CD4-positive, alpha-beta T cell treated with Interleukin-17A for 4 hours (primary cell): ENCODE results near the gene L1CAM.
A peak's percentile ranks its signal among the peaks of the same experiment; 100 is the strongest.

Source experiments
- DNase-seq: peaks from one replicate; pipeline ENCODE4 v3.0.0-alpha.2; 2020; ENCODE audit warnings: mixed read lengths

The L1CAM gene

DNA sequence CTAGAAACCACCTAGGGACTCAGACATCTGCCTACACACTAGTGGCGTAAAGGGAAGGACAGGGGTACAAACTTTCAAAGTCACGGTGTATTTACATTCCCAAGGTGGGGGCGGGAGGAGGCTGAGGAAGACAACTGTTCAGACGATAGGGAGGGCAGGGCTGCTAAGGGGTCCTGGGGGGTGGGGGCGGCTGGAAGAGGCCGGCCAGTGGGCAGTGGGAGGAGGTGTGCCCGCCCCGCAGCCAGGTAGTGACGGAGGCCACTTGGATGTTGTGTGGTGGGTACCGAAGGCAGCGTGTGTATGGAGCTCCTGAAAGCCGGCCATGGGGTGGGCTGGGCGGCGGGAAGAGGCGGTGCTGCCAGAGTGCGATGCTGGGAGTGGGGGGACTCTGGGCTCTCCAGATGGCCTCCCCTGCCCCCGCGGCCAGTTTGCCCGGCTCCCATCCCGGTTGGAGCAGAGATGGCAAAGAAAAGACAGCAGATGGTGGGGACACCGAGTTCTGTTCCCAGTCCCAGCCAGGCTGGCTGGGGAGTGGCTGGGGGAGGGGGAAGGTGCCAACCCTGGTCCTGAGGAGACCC is 24.2 kb downstream of the L1CAM start:
- DNase-seq, result no peak

DNA sequence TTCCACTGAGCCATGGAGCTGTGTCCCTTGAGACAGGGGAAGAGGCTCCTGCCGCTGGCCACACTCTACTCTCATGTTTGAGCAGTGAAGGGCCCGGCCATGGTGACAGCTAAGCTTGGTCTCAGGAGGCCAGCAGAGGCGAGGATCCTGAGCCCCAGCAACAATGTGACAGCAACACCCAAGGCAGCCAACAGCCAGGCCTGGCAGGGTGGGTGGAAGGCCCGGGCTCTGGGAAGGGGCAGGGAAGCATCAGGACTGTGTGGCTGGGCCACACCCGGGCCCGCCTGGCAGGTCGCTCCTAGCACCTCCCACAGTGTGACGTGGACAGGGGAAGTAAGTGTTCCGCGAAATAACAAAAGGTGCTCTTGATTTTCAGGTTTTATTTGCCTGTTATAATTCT is 24.8 kb downstream of the L1CAM start:
- no peak for DNase-seq

DNA sequence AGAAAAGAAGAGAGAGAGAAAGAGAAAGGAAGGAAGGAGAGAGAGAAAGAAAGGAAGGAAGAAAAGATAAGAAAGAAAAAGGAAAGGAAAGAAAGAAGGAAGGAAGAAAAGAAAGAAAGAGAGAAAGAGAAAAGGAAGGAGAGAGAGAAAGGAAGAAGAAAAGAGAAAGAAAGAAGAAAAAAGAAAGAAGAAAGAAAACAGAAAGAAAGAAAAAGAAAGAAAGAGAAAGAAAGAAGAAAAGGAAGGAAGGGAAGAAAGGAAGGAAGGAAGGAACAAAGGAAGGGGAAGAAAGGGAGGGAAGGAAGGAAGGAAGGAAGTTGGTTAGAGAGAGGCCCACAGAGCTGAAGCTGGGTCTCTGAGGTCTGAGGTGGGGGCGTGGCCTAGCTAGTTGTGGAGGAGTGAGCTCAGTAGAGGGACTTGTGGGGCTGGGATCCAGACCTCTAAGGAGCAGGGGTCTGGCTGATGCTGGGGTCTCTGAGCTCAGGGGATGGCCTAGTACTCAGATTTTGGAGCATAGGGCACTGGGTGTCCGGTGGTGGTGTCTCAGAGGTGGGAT is 28.5 kb downstream of the L1CAM start:
- DNase-seq, result peak; percentile 19

DNA sequence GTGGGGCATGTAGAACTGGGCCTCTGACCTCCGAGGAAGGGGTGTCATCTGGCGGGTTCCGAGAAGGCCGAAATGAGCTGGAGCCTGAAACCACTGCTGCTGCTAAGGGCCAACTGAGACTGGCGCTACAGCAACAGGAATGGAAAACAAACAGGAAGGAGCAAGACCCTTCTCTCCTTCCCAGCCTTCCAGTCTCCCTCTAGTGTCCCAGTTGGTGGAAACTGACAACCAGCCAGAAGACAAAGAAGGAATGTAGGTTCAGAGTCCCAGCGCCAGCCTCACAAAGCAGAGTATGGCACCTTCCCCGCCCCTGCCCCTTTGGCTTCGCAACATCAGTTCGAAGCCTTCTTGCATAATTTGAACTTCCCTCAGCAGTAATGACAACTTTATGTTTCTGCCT is 31.3 kb downstream of the L1CAM start:
- no peak for DNase-seq

DNA sequence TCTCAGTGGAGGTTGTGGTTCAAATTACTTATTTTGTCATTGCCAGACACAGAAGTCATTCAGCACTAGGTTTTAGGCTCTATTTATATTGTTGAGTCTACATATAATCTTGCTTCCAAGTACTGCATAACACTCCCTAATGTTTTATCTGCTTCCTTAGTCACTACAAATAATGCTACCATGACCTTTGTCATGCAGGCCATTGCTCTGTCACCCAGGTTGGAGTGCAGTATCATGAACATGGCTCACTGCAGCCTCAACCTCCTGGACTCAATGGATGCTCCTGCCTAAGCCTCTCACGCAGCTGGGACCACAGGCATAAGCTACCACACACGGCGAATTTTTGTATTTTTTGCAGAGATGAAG is 32.1 kb downstream of the L1CAM start:
- DNase-seq, result no peak

DNA sequence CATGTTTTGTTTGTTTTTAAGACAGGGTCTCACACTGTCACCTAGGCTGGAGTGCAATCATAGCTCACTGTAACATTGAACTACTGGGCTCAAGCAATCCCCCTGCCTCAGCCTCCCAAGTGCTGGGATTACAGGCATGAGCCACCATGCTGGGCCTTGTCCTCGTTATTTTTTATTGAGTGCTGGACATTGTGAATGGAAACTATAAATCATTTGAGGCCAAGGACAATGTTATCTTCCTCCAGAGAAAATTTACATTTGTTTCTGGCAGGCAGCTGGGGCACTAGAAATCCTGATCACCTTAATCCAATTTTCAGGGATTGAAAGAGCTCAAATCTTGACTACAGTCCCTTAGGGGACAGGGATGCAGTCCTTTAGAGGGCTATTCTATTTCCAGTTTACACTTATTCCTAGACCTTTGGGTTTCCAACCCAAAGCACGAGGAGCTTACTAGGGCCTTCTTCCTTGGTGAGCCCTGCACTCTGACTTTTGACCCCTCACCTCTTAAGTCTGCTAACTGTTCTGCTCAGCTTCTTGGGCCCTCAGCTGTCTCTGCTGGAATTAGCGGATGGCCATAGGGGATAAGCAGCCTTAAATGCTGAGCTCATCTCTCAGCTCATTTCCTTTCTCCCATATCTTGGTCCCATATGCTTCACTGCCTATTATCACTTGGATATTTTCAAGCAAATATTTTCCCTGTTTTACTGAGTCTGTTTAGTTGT is 32.6 kb downstream of the L1CAM start:
- DNase-seq, result no peak

DNA sequence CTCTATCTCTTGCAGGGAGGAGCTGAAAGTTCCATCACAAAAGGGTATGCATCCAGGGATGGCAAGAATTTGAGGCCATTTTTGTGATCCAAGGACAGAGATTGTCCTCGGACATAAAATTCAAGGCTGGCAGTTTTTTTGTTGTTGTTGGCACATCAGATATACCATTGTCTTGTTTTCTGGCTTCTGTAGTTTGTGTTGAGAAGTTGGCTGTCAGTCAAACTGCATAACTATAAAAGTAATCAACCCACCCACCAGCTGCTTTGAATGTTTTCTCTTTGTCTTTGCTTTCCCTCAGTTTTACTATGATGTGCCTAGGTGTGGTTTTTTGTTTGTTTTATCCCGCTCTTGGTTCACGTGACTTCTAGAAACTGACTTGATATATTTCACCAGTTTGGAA is 34.0 kb downstream of the L1CAM start:
- DNase-seq, result no peak

DNA sequence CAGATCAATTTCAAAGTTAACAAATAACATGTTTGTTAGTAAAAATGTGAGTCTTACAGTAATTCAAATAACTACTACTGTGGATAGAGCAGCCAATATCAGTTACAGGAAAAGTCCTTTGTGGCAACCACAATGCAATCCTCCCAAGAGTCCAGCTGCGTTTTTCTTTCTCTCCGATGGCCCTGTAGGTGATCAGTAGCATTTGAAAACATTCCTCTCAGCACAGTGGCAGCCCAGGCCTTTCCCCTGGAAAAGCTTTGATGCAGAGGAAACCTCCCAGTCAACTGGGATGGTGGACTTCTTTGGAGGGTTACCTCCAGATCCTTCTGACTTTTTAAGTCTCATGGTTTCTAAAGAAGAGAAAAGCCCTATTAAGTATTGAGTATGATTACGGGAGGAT is 37.6 kb downstream of the L1CAM start:
- no peak for DNase-seq

DNA sequence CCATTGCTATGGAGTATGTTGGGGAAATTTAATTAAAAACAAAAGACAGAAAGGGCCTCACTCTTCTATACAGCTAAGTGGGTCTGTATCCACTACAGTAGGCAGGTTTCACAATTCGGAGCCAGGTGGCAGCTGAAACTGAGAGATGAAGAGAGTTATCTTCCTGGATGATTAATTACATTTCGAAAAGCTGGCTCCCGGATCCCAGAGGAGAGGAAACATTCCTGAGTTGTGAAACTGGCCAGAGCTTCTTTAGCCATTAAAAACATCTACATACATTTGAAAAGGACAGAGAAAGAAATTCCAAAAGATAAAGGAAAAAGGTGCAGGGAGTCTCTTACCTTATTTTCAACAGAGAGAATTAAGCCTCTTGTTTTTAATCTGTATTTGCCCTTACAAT is 40.1 kb downstream of the L1CAM start:
- no peak for DNase-seq

DNA sequence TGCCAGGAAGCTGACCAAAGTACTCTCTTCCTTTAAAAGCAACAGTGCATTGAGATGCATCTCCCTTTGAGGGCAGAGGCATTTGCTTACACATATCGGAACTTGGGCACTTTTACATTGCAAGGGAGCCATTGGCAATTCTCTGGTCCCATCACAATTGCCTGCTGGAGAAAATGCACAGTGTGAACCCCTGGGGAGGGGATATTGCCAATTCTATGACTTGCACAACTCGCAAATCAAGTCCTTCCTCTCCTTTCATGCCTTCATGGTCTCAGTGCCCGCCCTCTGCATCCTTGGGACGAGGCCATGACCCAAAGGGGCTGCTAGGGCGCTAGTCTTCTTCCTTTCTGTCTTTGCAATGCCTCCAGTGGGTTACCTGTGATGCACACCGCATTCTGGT is 40.8 kb downstream of the L1CAM start:
- DNase-seq, result no peak

DNA sequence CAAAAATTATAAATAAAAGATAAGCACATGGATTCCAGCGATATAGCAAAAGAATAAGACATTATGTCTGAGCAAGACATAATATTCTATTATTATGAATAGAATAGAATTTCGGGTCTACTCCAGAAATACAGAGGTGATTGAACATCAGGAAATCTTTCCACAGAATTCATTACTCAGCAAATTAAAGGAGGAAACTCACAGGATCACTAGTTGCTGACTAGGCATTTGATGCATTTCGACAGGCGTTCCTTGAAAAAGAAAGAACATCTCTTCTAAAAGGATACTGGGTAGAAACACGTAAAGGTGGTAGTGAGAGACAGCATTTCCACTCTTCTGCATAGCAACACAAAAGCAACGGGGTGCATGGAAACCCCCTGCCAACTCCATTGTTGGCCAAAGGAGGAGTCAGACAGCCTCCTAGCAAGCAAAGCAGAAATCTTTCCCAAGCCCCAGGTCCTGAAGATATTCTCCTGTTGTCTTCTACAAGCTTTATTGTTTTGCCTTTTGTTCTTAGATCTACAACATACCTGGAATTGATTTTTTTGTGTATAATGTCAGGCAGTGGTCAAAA is 41.4 kb downstream of the L1CAM start:
- DNase-seq, result no peak

DNA sequence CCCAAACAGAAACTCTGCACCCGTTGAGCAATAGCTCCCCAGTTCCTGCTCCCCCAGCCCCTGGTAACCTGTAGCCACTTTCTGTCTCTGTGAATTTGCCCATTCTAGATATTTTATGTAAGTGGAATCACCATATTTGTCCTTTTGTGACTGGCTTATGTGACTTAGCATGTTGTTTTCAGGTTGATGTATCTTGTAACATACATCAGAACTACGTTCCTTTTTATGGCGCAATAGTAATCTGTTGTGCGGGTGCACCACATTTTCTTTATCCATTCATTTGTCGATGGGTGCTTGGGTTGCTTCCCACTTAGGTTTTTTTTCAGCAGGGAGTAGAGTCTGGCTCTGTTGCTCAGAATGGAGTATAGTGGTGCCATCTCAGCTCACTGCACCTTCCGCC is 49.1 kb downstream of the L1CAM start:
- no peak for DNase-seq

DNA sequence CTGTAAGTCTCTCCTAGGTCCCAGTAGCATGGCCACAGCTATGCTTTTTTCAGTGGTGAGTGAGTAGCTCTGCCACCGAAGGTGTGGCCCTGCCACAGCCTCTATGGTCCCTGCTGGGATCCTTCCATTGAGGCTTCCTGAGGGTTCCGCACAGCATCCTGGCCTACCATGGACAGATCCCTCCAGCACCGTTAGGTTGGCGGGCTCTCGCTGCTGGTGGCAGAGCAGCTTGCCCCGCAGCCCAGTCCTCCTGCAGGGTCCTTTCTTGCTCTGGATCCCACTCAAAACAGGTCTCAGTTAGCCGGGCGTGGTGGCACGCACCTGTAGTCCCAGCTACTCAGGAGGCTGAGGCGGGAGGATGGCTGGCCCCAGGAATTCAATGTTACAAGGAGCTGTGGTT is 53.2 kb downstream of the L1CAM start:
- no peak for DNase-seq

DNA sequence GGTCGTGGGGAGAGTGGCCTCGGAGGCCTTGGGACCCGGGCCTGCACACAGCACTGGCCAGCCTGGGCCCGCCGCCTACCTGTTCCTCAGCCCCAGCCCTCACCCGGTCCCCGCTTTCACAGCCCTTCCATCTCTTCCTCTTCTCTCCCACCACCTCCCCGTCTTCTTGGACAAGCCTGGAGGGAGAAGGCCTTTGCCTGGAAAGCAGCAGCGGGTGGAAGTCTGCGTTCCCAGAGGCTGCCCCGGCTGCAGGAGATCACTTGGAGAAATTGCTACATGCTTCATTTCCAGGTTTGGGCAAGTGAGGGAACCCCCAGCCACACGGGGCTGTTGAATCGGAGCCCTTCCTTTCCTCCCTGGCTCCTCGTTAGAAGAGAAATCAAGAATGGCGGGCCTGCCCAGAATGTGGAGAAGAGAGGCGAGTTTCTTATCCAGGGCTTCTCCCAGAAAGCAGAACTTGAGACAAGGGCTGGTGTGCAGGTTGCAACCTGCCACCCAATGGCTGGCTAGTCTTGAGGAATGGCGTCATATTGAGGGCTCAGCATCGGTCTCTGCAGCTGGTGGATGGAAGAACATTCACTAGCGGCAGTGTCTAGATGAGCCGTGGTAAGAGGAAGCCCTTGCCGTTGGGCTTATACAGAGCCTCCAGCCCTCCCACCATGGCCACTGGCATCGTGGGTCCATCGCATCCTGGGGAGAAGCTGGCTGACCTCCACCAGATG is 54.4 kb downstream of the L1CAM start:
- DNase-seq, result no peak

DNA sequence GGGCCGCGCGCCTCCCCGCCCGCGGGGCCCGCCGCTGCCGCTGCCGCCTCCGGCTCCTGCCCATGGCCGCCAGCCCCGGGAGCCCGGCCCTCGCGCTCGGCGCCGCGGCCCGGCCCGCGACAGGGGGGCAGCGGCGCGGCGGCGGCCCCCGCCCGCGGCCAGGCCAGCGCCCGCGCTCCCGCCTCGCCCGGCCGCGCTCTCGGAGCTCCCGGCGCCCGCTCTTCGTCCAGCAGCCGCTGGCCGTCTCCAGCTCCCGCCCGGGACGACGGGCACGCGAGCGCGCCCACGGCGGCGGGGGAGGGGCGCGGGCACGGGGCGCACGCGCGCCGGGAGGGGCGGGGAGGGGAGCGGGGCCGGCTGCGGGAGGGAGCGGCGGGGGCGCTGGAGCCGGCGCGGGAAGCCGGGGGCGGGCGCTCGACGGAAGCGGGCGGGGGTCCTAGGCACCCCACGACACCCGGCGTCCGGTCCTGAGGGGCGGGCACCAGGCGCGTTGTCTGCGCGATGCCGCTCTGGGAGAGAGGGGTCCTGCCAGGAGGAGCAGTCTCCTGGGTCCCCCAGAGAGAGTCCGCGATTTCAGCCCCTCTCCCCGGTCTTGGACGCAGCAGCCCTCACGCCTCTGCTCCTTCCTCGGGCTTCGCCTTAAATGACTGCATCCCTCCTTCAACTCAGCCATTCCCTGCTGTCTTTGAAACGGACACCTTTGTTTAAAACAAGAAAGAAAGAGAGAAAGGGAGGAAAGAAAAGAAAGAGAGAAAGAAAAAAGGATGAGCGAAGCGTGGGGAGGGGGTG is 55.1 kb downstream of the L1CAM start:
- no peak for DNase-seq

DNA sequence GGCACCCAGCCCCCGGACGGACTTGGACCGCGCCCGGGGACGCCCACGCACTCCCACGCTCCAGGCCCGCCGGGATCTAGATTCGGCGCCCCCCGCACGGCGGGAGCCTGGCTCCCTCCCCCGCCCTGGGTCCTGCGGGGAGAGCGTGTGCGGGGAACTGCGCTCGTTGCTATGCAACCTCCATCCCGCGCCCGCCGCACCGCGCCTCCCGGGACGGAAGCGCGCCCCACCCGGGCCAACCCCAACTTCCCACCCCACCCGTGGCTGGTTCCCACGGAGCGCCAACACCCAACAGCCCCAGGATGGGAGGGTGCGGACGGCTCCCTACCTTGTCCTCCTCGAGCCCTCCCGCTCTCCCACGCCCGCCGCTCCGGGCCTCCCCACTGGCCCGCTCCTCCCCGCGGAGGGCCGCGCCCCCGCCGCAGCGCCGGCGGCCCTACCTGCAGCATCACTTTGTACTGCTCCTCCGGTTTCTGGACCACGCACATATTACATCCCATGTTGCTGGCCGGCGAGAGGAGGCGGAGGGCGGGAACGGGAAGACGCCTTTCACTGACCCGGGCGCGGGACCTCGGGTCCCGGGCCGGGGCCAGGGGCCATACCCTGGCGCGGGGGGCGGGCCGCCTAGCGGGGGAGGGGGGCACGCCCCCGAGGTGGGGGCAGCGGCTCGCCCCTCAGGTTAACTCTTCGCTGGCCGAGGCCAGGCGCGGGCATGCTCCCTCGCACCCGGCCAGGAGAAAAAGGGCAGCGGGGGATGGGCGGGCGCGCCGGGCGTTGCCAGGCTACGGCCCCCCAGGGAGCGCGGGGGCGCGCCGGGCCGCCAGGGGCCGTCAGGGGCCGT is 56.0 kb downstream of the L1CAM start, which contains the start of gene PDZD4:
Gene PDZD4, minus strand, starts transcription at position 746 of the 841 bp plus-strand sequence. Its CDS starts 246 bp downstream, at position 500.
- peak; percentile 19 for DNase-seq

DNA sequence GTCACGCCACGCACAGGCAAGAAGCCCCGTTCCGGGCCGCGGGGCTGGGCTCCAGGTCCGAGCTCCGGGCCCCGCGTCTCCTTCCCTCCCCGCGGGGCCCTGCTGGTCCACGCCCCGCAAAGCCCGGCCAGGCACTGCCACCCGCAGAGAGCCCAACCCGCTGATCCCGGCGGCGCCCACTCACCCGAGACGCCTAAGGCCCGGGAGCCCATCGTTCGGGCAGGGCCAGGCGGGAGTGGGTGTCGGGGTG is 56.5 kb downstream of the L1CAM start:
- peak; percentile 24 for DNase-seq

DNA sequence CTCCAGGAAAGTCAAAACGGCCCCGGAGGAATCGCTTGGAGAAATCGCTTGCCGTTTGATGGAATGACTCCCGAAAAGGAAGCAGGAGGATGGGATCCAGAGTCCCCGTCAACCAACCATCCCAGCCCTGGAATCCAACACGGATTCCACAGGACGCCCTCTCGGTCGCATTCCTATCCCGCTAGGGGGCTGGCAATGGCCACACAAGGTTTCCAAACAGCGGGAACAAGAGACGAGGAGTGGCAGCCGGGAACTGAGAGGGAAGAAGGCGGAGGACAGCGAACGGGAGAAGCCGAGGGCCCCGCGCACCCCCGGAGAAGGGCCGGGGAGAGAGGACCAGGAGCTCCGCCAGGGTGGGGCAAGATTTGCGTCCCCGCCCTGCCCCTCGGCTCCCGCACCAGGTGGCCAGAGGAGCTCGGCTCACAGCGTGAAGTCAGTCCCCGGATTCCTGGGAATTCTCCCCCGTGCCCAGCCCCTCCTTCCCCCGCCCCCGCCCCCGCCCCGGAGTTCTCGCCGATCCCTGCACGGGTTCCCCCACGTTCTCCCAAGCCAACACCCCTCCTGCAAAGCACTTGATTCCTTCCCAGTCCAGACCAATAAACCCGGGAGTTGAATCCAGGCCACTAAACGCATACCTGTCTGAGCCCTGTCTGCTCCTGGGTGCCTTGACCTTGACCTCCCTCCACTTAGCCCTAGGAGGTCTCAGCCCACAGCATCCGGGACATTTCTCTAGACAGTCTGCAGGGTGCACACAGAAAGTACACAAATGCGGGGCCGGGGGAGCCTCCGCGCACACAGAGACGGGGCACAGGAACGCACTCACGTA is 57.0 kb downstream of the L1CAM start:
- DNase-seq, result no peak

DNA sequence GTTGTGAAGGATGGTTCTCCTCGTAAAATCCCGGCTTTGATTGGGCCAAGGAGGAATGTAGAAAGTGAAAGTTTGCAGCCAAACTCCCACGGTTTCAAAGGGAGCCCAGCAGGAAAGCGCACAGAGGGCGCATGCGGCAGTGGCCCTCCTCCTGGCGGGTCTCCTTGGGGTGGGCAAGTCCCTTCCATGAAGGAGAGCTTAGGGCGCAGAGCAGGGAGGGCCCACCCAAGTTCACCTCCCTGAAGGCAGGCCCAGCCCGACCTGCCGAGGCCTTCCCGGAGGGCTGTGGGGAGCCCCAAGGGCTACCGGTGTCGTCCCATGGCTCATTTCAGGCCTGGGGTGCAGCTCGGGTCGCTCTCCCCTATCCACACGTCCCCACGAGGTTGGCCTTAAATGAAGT is 57.7 kb downstream of the L1CAM start:
- no peak for DNase-seq

DNA sequence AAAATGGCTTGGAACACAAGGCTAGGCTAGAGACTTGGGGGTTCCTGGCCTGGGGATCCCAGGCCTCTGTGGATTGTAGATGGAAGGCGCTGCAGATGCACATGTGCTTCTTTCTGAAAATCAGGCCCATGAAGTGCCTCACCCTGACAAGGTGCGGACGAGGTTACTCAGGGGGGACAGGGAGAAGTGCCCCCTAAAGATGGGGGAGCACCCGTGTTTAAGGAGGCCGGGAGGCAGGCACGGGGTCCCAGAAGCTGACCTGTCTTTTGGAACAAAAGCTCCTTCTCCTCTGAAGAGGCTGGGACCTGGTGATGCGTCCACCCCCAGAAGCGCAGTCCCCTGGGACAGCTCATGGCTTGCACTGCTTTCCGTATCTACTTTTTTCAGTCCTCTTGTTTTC is 58.1 kb downstream of the L1CAM start:
- no peak for DNase-seq

DNA sequence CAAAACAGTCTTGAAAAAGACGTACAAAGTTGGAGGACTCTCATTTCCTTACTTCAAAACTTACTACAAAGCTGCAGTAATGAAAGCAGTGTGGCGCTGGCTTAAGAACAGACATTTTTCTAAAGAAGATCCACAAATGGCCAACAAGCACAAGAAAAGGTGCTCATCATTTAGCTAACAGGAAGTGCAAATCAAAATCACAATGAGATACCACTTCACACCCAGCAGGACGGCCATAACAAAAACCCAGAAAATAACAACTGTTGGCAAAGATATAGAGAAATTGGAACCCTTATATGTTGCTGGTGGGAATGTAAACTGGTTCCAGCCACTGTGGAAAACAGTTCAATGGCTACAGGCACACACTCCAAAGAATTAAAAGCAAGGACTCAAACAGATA is 59.0 kb downstream of the L1CAM start:
- no peak for DNase-seq
